Cardiac fibroblast (primary cell): ENCODE data around the gene ADGRL3.
A peak's percentile ranks its signal among the peaks of the same experiment; 100 is the strongest.

ENCODE experiments used
- DNase-seq, 2 donors: peaks; one replicate each; pipeline versions ENCODE4 v3.0.0 to v3.0.0-alpha.2; 2010; ENCODE audit warnings: low read depth in 2 of 2
- H3K4me3 ChIP-seq, 2 donors: replicated peaks in 1 of 2; 1 replicate in 1 of 2; 2 replicates in 1 of 2; pipeline ENCODE4 v1.5.1; 2011; ENCODE audit warnings: low read depth in 2 of 2, low read length in 2 of 2, mild to moderate bottlenecking in 2 of 2, moderate library complexity in 1 of 2
- CTCF ChIP-seq: IDR thresholded peaks from one replicate; pipeline ENCODE4 v1.5.1; 2011; ENCODE audit warnings: low read depth, mild to moderate bottlenecking, low read length, inconsistent platforms

The ADGRL3 gene

GRCh38 chr4:61590881-61591280 lies 390.8 kb downstream of the ADGRL3 start:
- peak; percentile 13 for TF ChIP-seq CTCF
- peak in 1 of 2 donors; percentile 12 for DNase-seq
- H3K4me3 ChIP-seq, result no peak overlapping the region

- no peak for DNase-seq
- no peak for TF ChIP-seq CTCF
- H3K4me3 ChIP-seq, result no peak overlapping the region
These were observed 396.6 kb downstream of the ADGRL3 start for GRCh38 chr4:61596606-61597340.

GRCh38 chr4:61603086-61603485 lies 403.0 kb downstream of the ADGRL3 start:
- no peak overlapping the region for H3K4me3 ChIP-seq
- TF ChIP-seq CTCF, result no peak
- DNase-seq, result no peak

GRCh38 chr4:61604054-61604453 lies 403.9 kb downstream of the ADGRL3 start:
- DNase-seq, result no peak
- H3K4me3 ChIP-seq, result no peak overlapping the region
- no peak for TF ChIP-seq CTCF

GRCh38 chr4:61605984-61606383 lies 405.9 kb downstream of the ADGRL3 start:
- no peak for DNase-seq
- no peak overlapping the region for H3K4me3 ChIP-seq
- TF ChIP-seq CTCF, result no peak

- DNase-seq, result peak in 1 of 2 donors; percentile 48
- no peak for TF ChIP-seq CTCF
- no peak overlapping the region for H3K4me3 ChIP-seq
These were observed 414.1 kb downstream of the ADGRL3 start for GRCh38 chr4:61614231-61614630.

GRCh38 chr4:61619528-61619927 lies 419.4 kb downstream of the ADGRL3 start:
- H3K4me3 ChIP-seq, result no peak overlapping the region
- TF ChIP-seq CTCF, result no peak
- DNase-seq, result no peak
